SK-N-SH treated with all-trans-retinoic acid at 6 μM for 48 hours (cell line): ENCODE measurements around the gene KRT40.

Source experiments
- ARNTL ChIP-seq: fragments of 450-650 bp; formaldehyde crosslinking; IDR thresholded peaks from 2 replicates; pipeline ENCODE4 v1.5.0; 2020; ENCODE audit warnings: low read depth, mild to moderate bottlenecking, moderate library complexity, borderline replicate concordance
- CREB5 ChIP-seq: fragments of 250-450 bp; sonication (Bioruptor Pico); IDR thresholded peaks from 2 replicates; pipeline ENCODE4 v1.5.1; 2020; ENCODE audit warnings: low read depth, mild to moderate bottlenecking, moderate library complexity
- CSDC2 ChIP-seq: fragments of 250-450 bp; sonication (Bioruptor Pico); IDR thresholded peaks from 2 replicates; pipeline ENCODE4 v1.5.0; 2020; ENCODE audit warnings: mild to moderate bottlenecking, moderate library complexity
- CSRNP3 ChIP-seq: fragments of 250-450 bp; sonication (Bioruptor Pico); IDR thresholded peaks from 2 replicates; pipeline ENCODE4 v1.5.1; 2021; ENCODE audit warnings: mild to moderate bottlenecking, moderate library complexity
- ESRRG ChIP-seq: fragments of 250-450 bp; sonication (Bioruptor Pico); IDR thresholded peaks from 2 replicates; pipeline ENCODE4 v1.6.1; 2021; ENCODE audit warnings: mild to moderate bottlenecking
- OSR1 ChIP-seq: fragments of 250-450 bp; sonication (Bioruptor Pico); IDR thresholded peaks from 2 replicates; pipeline ENCODE4 v1.8.0; 2022; ENCODE audit warnings: moderate library complexity, mild to moderate bottlenecking, inconsistent platforms
- PPARA ChIP-seq: fragments of 250-450 bp; sonication (Bioruptor Pico); IDR thresholded peaks from 2 replicates; pipeline ENCODE4 v1.5.0; 2020; ENCODE audit warnings: mild to moderate bottlenecking, borderline replicate concordance
- TSHZ2 ChIP-seq: fragments of 250-450 bp; sonication (Bioruptor Pico); IDR thresholded peaks from 2 replicates; pipeline ENCODE4 v1.5.0; 2020; ENCODE audit warnings: mild to moderate bottlenecking, moderate library complexity
- ZC3H10 ChIP-seq: fragments of 250-450 bp; sonication (Bioruptor Pico); IDR thresholded peaks from 2 replicates; pipeline ENCODE4 v1.5.1; 2021; ENCODE audit warnings: mild to moderate bottlenecking, moderate library complexity
- ZFP3 ChIP-seq: fragments of 250-450 bp; sonication (Bioruptor Pico); IDR thresholded peaks from 2 replicates; pipeline ENCODE4 v1.5.0; 2020; ENCODE audit warnings: mild to moderate bottlenecking, moderate library complexity
- ZNF565 ChIP-seq: fragments of 450-650 bp; formaldehyde crosslinking; conservative IDR thresholded peaks from 2 replicates; pipeline ENCODE4 v1.5.0; 2020; ENCODE audit warnings: low read depth, mild to moderate bottlenecking, moderate library complexity
- ZNF70 ChIP-seq: fragments of 450-650 bp; formaldehyde crosslinking; IDR thresholded peaks from 2 replicates; pipeline ENCODE4 v1.5.0; 2020; ENCODE audit warnings: mild to moderate bottlenecking, moderate library complexity
- TF ChIP-seq, protein P1 (sequence below): fragments of 250-450 bp; sonication (Bioruptor Pico); IDR thresholded peaks from 2 replicates; pipeline ENCODE4 v1.8.0; 2020; ENCODE audit warnings: mild to moderate bottlenecking, moderate library complexity, borderline replicate concordance

- no peak for TF ChIP-seq PPARA
- TF ChIP-seq ZNF70 (CRISPR knock-in tag) = no peak
- TF ChIP-seq, protein P1, sequence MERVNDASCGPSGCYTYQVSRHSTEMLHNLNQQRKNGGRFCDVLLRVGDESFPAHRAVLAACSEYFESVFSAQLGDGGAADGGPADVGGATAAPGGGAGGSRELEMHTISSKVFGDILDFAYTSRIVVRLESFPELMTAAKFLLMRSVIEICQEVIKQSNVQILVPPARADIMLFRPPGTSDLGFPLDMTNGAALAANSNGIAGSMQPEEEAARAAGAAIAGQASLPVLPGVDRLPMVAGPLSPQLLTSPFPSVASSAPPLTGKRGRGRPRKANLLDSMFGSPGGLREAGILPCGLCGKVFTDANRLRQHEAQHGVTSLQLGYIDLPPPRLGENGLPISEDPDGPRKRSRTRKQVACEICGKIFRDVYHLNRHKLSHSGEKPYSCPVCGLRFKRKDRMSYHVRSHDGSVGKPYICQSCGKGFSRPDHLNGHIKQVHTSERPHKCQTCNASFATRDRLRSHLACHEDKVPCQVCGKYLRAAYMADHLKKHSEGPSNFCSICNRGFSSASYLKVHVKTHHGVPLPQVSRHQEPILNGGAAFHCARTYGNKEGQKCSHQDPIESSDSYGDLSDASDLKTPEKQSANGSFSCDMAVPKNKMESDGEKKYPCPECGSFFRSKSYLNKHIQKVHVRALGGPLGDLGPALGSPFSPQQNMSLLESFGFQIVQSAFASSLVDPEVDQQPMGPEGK (CRISPR knock-in tag) = no peak
- no peak for TF ChIP-seq ESRRG (CRISPR knock-in tag)
- no peak for TF ChIP-seq ARNTL (CRISPR knock-in tag)
- no peak for TF ChIP-seq TSHZ2
- TF ChIP-seq CSDC2 (CRISPR knock-in tag) = no peak
- no peak for TF ChIP-seq ZNF565
- no peak for TF ChIP-seq OSR1 (CRISPR knock-in tag)
- no peak for TF ChIP-seq ZFP3
- TF ChIP-seq CREB5 (CRISPR knock-in tag) = no peak
- TF ChIP-seq ZC3H10 = no peak
- TF ChIP-seq CSRNP3 (CRISPR knock-in tag) = no peak
Measured at GRCh38 chr17:40960144-40960543, 24.0 kb downstream of the KRT40 start.
